ENCODE results near the gene ABCC8.

Gene ABCC8

GRCh38 chr11:17463546-17464174 lies 13.0 kb downstream of the ABCC8 start:
- Histone ChIP-seq H3K27me3 (replicated peaks; ENCODE audit: control insufficient read depth, insufficient read depth, low read length) (peaks cover 1% of the 10 kb centered on the region; the same call in 1 of the 2 replicates), H3K36me3 (ENCODE audit: control insufficient read depth, insufficient read depth, low read length) (no peaks in the 10 kb centered on the region), H3K4me3 (replicated peaks; ENCODE audit: low read depth, low read length) (no peak overlapping the region)
- TF ChIP-seq CTCF (IDR thresholded peaks at IDR 0.05; ENCODE audit: insufficient read depth, low read length, poor library complexity, severe bottlenecking): no peak
- DNase-seq (ENCODE audit: extremely low read depth, insufficient read length): no peak

- H3K4me3 ChIP-seq (replicated peaks; ENCODE audit: low read depth, low read length): no peak overlapping the region
- peaks cover 1% of the 10 kb centered on the region; the same call in 1 of the 2 replicates for H3K27me3 ChIP-seq (replicated peaks; ENCODE audit: control insufficient read depth, insufficient read depth, low read length)
- TF ChIP-seq CTCF (IDR thresholded peaks at IDR 0.05; ENCODE audit: insufficient read depth, low read length, poor library complexity, severe bottlenecking): no peak
- H3K36me3 ChIP-seq (ENCODE audit: control insufficient read depth, insufficient read depth, low read length): no peaks in the 10 kb centered on the region
- DNase-seq (ENCODE audit: extremely low read depth, insufficient read length): no peak
These were observed 13.7 kb downstream of the ABCC8 start for GRCh38 chr11:17462940-17463339.

GRCh38 chr11:17460406-17460805 lies 16.2 kb downstream of the ABCC8 start:
- TF ChIP-seq CTCF (IDR thresholded peaks at IDR 0.05; ENCODE audit: insufficient read depth, low read length, poor library complexity, severe bottlenecking): no peak

GRCh38 chr11:17459236-17459896 lies 17.3 kb downstream of the ABCC8 start:
- H3K27me3 ChIP-seq (replicated peaks; ENCODE audit: control insufficient read depth, insufficient read depth, low read length): no peaks in the 10 kb centered on the region; the same call in none of the 2 replicates
- TF ChIP-seq CTCF (IDR thresholded peaks at IDR 0.05; ENCODE audit: insufficient read depth, low read length, poor library complexity, severe bottlenecking): no peak
- no peak for DNase-seq (ENCODE audit: extremely low read depth, insufficient read length)
- H3K4me3 ChIP-seq (replicated peaks; ENCODE audit: low read depth, low read length): no peak overlapping the region
- no peaks in the 10 kb centered on the region for H3K36me3 ChIP-seq (ENCODE audit: control insufficient read depth, insufficient read depth, low read length)

More at GRCh38 chr11:17460406-17460805, 16.2 kb downstream of the ABCC8 start:
- Histone ChIP-seq H3K36me3 (ENCODE audit: control insufficient read depth, insufficient read depth, low read length) (no peaks in the 10 kb centered on the region), H3K27me3 (replicated peaks; ENCODE audit: control insufficient read depth, insufficient read depth, low read length) (peaks cover 1% of the 10 kb centered on the region), H3K4me3 (replicated peaks; ENCODE audit: low read depth, low read length) (no peak overlapping the region)
- no peak for DNase-seq (ENCODE audit: extremely low read depth, insufficient read length)

GRCh38 chr11:17458268-17458667 lies 18.4 kb downstream of the ABCC8 start:
- Histone ChIP-seq H3K4me3 (replicated peaks; ENCODE audit: low read depth, low read length) (no peak overlapping the region), H3K27me3 (replicated peaks; ENCODE audit: control insufficient read depth, insufficient read depth, low read length) (no peaks in the 10 kb centered on the region; the same call in none of the 2 replicates), H3K36me3 (ENCODE audit: control insufficient read depth, insufficient read depth, low read length) (no peaks in the 10 kb centered on the region)
- DNase-seq (ENCODE audit: extremely low read depth, insufficient read length): no peak
- TF ChIP-seq CTCF (IDR thresholded peaks at IDR 0.05; ENCODE audit: insufficient read depth, low read length, poor library complexity, severe bottlenecking): no peak
